ENCODE measurements around the gene PIGC. TPM values are rescaled to one million over a fixed set of nuclear protein-coding genes. Genes with fewer than 3 reads are reported as not detected.

Gene PIGC
- total RNA-seq, 1 experiment from 2014 or later: 16.2 TPM

- no peak for TF ChIP-seq ZNF425 (CRISPR knock-in tag; conservative IDR thresholded peaks at IDR 0.05)
- no peak for TF ChIP-seq ATF3 (CRISPR knock-in tag; conservative IDR thresholded peaks at IDR 0.05)
- no peak for TF ChIP-seq CBFB (CRISPR knock-in tag; IDR thresholded peaks at IDR 0.05; ENCODE audit: low read depth)
- no peak for TF ChIP-seq ZNF512 (CRISPR knock-in tag; IDR thresholded peaks at IDR 0.05; ENCODE audit: borderline replicate concordance)
- TF ChIP-seq ZNF317 (CRISPR knock-in tag; IDR thresholded peaks at IDR 0.05; ENCODE audit: borderline replicate concordance, low read depth): no peak
- no peak for TF ChIP-seq FOXK1 (CRISPR knock-in tag; IDR thresholded peaks at IDR 0.05)
- TF ChIP-seq ATF2 (CRISPR knock-in tag; IDR thresholded peaks at IDR 0.05; ENCODE audit: borderline replicate concordance, low read depth): no peak
- TF ChIP-seq ZNF423 (CRISPR knock-in tag; IDR thresholded peaks at IDR 0.05): no peak
These were observed 51.9 kb downstream of the PIGC start (continued) for GRCh38 chr1:172391976-172392375.

Other genes starting within 250 kb of the PIGC start
- gene C1orf105, start 23.4 kb downstream of the PIGC start, total RNA-seq (2021): not detected in 3 replicates
- gene SUCO, start 89.1 kb upstream of the PIGC start, total RNA-seq (2021): 32.9 to 37.4 TPM (median 33.7 TPM) in 3 replicates
- gene FASLG, start 215.0 kb upstream of the PIGC start, total RNA-seq (2021): not detected in 3 replicates